IPS-NIHi7 (cell line): ENCODE results near the gene PCNX1.

Source experiments
- DNase-seq: peaks from one replicate; pipeline ENCODE4 v3.0.0; 2012; ENCODE audit warnings: mixed read lengths; ENCODE audit errors: extremely low spot score

The PCNX1 gene

GRCh38 chr14:71150737-71151136 lies 243.5 kb downstream of the PCNX1 start:
- DNase-seq: no peak

- no peak for DNase-seq
Measured at GRCh38 chr14:71155743-71156142, 248.5 kb downstream of the PCNX1 start.

- no peak for DNase-seq
Measured at GRCh38 chr14:71163050-71163841, 256.0 kb downstream of the PCNX1 start.

- DNase-seq: no peak
Measured at GRCh38 chr14:71163842-71164629, 256.8 kb downstream of the PCNX1 start.
